CD14-positive monocyte (primary cell): ENCODE results near the gene NADK. TPM values are rescaled to one million over a fixed set of nuclear protein-coding genes. Genes with fewer than 3 reads are reported as not detected.
"Not testable (repeated sequence)": the region's sequence is repeated elsewhere in the genome, so short reads cannot be mapped to it uniquely, and the experiment has no call there.

Experiments used
- DNase-seq, 3 donors: peaks; one replicate each; pipeline ENCODE4 v3.0.0-alpha.2; 2011 to 2022
- H2AFZ ChIP-seq: 2 replicates; pipeline ENCODE4 v1.6.0; 2012; ENCODE audit warnings: mild to moderate bottlenecking, low read depth, low read length, inconsistent platforms; ENCODE audit not compliant: insufficient read depth, poor library complexity, severe bottlenecking
- H3K27ac ChIP-seq, 2 donors: 1 replicate in 1 of 2; 2 replicates in 1 of 2; pipeline ENCODE4 v1.5.1; 2012 to 2013; ENCODE audit warnings: low read length in 2 of 2, control low read depth in 1 of 2, inconsistent platforms in 1 of 2, low read depth in 1 of 2, mild to moderate bottlenecking in 1 of 2
- H3K27me3 ChIP-seq, 2 donors: one replicate each; pipeline versions ENCODE4 v1.6.0 to v1.6.1; 2011 to 2013; ENCODE audit warnings: low read length in 2 of 2; ENCODE audit not compliant: control insufficient read depth in 2 of 2, insufficient read depth in 2 of 2
- H3K36me3 ChIP-seq, 2 donors: replicated peaks in 1 of 2; 1 replicate in 1 of 2; 2 replicates in 1 of 2; pipeline versions ENCODE4 v1.5.1 to v1.6.1; 2012 to 2013; ENCODE audit warnings: low read length in 2 of 2, control low read depth in 1 of 2, inconsistent platforms in 1 of 2, mild to moderate bottlenecking in 1 of 2; ENCODE audit not compliant: insufficient read depth in 2 of 2, control insufficient read depth in 1 of 2
- H3K4me1 ChIP-seq, 2 donors: 1 replicate in 1 of 2; 2 replicates in 1 of 2; pipeline versions ENCODE4 v1.5.1 to v1.6.1; 2012 to 2013; ENCODE audit warnings: low read length in 2 of 2, control low read depth in 1 of 2, inconsistent platforms in 1 of 2, mild to moderate bottlenecking in 1 of 2, moderate library complexity in 1 of 2; ENCODE audit not compliant: insufficient read depth in 2 of 2, control insufficient read depth in 1 of 2
- H3K4me2 ChIP-seq: replicated peaks from 2 replicates; pipeline ENCODE3; 2012; ENCODE audit warnings: low read length, moderate library complexity, mild to moderate bottlenecking; ENCODE audit not compliant: poor library complexity, severe bottlenecking; ENCODE audit errors: extremely low read depth
- H3K4me3 ChIP-seq, 3 experiments: fragments of 200-600 bp in 1 of 3; sonication (generic) in 1 of 3; replicated peaks in 1 of 3; 1 replicate in 2 of 3; 2 replicates in 1 of 3; pipeline ENCODE4 v1.5.1; 2011 to 2013; ENCODE audit warnings: low read length in 3 of 3, mild to moderate bottlenecking in 3 of 3, control low read depth in 2 of 3, low read depth in 2 of 3, inconsistent platforms in 1 of 3, moderate library complexity in 1 of 3
- H3K79me2 ChIP-seq: 2 replicates; pipeline ENCODE4 v1.6.0; 2012; ENCODE audit warnings: mild to moderate bottlenecking, control low read depth, inconsistent platforms, low read length, moderate library complexity; ENCODE audit not compliant: insufficient read depth
- H3K9ac ChIP-seq: 2 replicates; pipeline ENCODE4 v1.6.0; 2017; ENCODE audit warnings: low read length, mild to moderate bottlenecking; ENCODE audit not compliant: insufficient read depth, poor library complexity, severe bottlenecking
- H3K9me3 ChIP-seq, 2 donors: replicated peaks in 1 of 2; 1 replicate in 1 of 2; 2 replicates in 1 of 2; pipeline versions ENCODE4 v1.5.1 to v1.6.1; 2012 to 2013; ENCODE audit warnings: low read length in 2 of 2, control low read depth in 1 of 2; ENCODE audit not compliant: control insufficient read depth in 1 of 2, insufficient read depth in 1 of 2
- H4K20me1 ChIP-seq: 2 replicates; pipeline ENCODE4 v1.6.0; 2012; ENCODE audit warnings: mild to moderate bottlenecking, low read length, control low read depth, moderate library complexity; ENCODE audit not compliant: insufficient read depth
- H3K27ac Mint-ChIP-seq, 7 donors: one replicate each; pipeline ENCODE4 v1.8.0; 2020; ENCODE audit warnings: mild to moderate bottlenecking in 7 of 7, mixed read lengths in 7 of 7, moderate library complexity in 6 of 7, inconsistent platforms in 2 of 7
- H3K27me3 Mint-ChIP-seq, 3 donors: one replicate each; pipeline ENCODE4 v1.8.0; 2021 to 2022; ENCODE audit warnings: low read depth in 3 of 3, mild to moderate bottlenecking in 3 of 3, mixed read lengths in 3 of 3, moderate library complexity in 3 of 3, inconsistent platforms in 1 of 3
- H3K36me3 Mint-ChIP-seq, 2 donors: one replicate each; pipeline ENCODE4 v1.8.0; 2020; ENCODE audit warnings: mixed read lengths in 2 of 2, inconsistent platforms in 1 of 2, mild to moderate bottlenecking in 1 of 2
- H3K4me1 Mint-ChIP-seq: one replicate; pipeline ENCODE4 v1.8.0; 2020; ENCODE audit warnings: mild to moderate bottlenecking, mixed read lengths
- H3K4me3 Mint-ChIP-seq, 2 donors: one replicate each; pipeline ENCODE4 v1.8.0; 2020; ENCODE audit warnings: mild to moderate bottlenecking in 2 of 2, mixed read lengths in 2 of 2, moderate library complexity in 1 of 2
- H3K9me3 Mint-ChIP-seq, 7 donors: one replicate each; pipeline ENCODE4 v1.8.0; 2020 to 2022; ENCODE audit warnings: mixed read lengths in 7 of 7, mild to moderate bottlenecking in 6 of 7, moderate library complexity in 6 of 7, inconsistent platforms in 2 of 7
- WGBS: methylation state at CpG from one replicate; pipeline ENCODE4 v1.1.5; 2013; ENCODE audit warnings: missing lambda C conversion rate; ENCODE audit not compliant: insufficient coverage; 5-methylcytosine and 5-hydroxymethylcytosine counted together
- intact Hi-C, 2 donors: fragments of 100-400 bp; cut with micrococcal nuclease; formaldehyde crosslinking; loops; one replicate each; pipeline versions ENCODE4 v1.15.0 to v1.15.1; 2023
- polyA plus RNA-seq, 3 donors: library from polyadenylated mRNA; depleted of rRNA in 1 of 3; unstranded in 2 of 3; stranded (reverse) in 1 of 3; fragments of 300-500 nt in 2 of 3; fragments of >200 nt in 1 of 3; fragmentation: Illumina TruSeq in 2 of 3; gene quantifications; 1 replicate in 2 of 3; 2 replicates in 1 of 3; pipeline ENCODE4 v1.2.3, GENCODE V29; 2012 to 2021
- TF ChIP-seq, protein P1 (sequence below): fragments of 200-600 bp; IDR thresholded peaks from one replicate; pipeline ENCODE4 v1.8.0; 2022; ENCODE audit warnings: antibody characterized with exemption, mild to moderate bottlenecking

Gene NADK
- polyA plus RNA-seq, 3 donors: 175 to 425 (median 235) TPM

DNA sequence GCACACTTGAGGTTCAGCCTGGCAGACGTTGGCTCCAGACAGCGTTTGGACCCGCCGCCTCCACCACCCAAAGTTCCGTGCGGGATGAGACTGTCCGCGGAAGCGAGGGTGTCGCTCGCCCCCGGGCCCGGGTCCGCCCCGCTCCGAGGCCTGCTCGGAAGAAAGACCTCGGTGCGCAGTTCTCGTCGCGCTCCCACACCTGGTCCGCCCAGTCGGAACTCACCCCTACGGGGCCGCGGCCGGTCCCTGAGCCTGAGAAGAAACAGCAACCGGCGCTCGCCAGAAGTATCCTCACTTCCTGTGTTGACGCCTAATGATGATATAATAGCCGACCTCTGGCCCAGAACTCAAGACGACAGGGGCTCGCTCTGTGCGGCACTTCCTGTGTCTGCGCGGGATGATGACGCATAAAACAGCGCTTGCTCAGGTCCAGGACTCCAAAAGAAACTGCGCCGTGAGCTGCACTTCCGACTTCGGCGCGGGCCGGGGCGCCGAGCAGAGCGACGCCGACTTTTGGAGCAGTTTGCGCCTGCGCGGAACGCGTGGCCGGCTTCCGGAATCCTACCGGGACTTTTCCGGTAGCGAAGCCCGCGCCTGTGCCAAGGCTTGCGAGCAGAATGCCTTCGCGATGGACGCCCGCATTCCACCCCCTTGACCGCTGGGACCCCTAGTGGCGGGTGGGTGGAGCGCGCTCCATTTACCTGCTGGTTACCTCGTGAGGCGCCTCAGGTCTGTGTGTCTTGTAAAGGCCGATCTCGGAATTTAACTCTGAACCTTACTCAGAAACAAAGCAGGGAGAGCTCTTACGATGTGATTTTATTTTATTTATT, 54.0 kb downstream of the NADK start, which contains the start of gene CDK11A:
CDK11A (minus strand) TSS at position 323 of the 830 bp plus-strand sequence. CDS start 1,539 bp downstream, outside the sequence.
- 0% methylated on average over 40 of the region's 78 CpGs for WGBS
- Histone ChIP-seq H3K27ac (peak within 1 kb of the TSS; percentile 90 to 92), H2AFZ (peak within 1 kb of the TSS; percentile 62), H3K79me2 (peaks cover 11% of the 10 kb centered on the region), H3K9ac (peak within 1 kb of the TSS; percentile 82), H3K4me2 (peak within 1 kb of the TSS; percentile 40), H3K36me3 (peaks cover 23 to 25% of the 10 kb centered on the region in 2 donors), H3K4me3 (peak within 1 kb of the TSS; percentile 77 to 89 (median 80))
- H3K27me3 Mint-ChIP-seq, H4K20me1 ChIP-seq, H3K9me3 Mint-ChIP-seq, H3K4me1 ChIP-seq, H3K27me3 ChIP-seq, H3K4me1 Mint-ChIP-seq, H3K9me3 ChIP-seq, intact Hi-C loops: not testable (repeated sequence)
- H3K4me3 Mint-ChIP-seq: peak within 1 kb of the TSS; percentile 91
- DNase-seq: peak; percentile 99 to 100 (median 99)
- H3K36me3 Mint-ChIP-seq: peaks cover 17 to 33% of the 10 kb centered on the region in 2 donors
- peak within 1 kb of the TSS; percentile 91 to 98 (median 97) for H3K27ac Mint-ChIP-seq
- TF ChIP-seq, protein P1, sequence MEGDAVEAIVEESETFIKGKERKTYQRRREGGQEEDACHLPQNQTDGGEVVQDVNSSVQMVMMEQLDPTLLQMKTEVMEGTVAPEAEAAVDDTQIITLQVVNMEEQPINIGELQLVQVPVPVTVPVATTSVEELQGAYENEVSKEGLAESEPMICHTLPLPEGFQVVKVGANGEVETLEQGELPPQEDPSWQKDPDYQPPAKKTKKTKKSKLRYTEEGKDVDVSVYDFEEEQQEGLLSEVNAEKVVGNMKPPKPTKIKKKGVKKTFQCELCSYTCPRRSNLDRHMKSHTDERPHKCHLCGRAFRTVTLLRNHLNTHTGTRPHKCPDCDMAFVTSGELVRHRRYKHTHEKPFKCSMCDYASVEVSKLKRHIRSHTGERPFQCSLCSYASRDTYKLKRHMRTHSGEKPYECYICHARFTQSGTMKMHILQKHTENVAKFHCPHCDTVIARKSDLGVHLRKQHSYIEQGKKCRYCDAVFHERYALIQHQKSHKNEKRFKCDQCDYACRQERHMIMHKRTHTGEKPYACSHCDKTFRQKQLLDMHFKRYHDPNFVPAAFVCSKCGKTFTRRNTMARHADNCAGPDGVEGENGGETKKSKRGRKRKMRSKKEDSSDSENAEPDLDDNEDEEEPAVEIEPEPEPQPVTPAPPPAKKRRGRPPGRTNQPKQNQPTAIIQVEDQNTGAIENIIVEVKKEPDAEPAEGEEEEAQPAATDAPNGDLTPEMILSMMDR: peak; percentile 36

DNA sequence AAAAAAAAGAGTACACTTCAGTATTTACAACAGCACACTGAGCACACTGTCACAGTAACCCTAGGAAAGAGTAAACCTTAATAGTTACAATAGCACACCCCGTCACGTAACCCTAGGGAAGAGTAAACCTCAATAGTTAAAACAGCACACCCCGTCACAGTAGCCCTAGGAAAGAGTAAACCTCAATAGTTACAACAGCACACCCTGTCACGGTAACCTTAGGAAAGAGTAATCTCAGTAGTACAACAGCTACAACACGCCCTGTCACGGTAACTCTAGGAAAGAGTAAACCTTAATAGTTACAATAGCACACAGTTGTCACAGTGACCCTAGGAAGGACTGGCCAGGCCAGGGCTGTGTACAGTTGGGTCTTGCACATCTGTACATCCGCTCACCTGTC, 57.1 kb downstream of the NADK start:
- Mint-ChIP-seq H3K4me1 (peaks cover 1% of the 10 kb centered on the region), H3K27ac (peak overlapping the region in 1 of 7 donors; percentile 4), H3K4me3 (no peak overlapping the region), H3K9me3 (no peaks in the 10 kb centered on the region), H3K36me3 (peaks cover 41 to 57% of the 10 kb centered on the region in 2 donors), H3K27me3 (peaks cover 0 to 2% (median 2%) of the 10 kb centered on the region in 3 donors)
- Histone ChIP-seq H3K4me1 (no peaks in the 10 kb centered on the region), H3K4me2 (no peak overlapping the region), H3K9me3 (no peaks in the 10 kb centered on the region), H2AFZ (no peak overlapping the region), H3K27ac (no peak overlapping the region), H3K9ac (no peak overlapping the region), H3K27me3 (no peaks in the 10 kb centered on the region), H3K4me3 (no peak overlapping the region), H3K79me2 (peaks cover 11% of the 10 kb centered on the region), H4K20me1 (no peaks in the 10 kb centered on the region), H3K36me3 (peaks cover 40 to 50% of the 10 kb centered on the region in 2 donors)
- no peak for DNase-seq
- WGBS: no CpG with 5 or more reads among the region's 7 CpGs
- TF ChIP-seq, protein P1: no peak
- intact Hi-C loops: loop anchor here in 1 of 2 donors (2.0 kb wide), 1 partner anchor 64 kb away; no protein-coding TSS in a partner anchor

DNA sequence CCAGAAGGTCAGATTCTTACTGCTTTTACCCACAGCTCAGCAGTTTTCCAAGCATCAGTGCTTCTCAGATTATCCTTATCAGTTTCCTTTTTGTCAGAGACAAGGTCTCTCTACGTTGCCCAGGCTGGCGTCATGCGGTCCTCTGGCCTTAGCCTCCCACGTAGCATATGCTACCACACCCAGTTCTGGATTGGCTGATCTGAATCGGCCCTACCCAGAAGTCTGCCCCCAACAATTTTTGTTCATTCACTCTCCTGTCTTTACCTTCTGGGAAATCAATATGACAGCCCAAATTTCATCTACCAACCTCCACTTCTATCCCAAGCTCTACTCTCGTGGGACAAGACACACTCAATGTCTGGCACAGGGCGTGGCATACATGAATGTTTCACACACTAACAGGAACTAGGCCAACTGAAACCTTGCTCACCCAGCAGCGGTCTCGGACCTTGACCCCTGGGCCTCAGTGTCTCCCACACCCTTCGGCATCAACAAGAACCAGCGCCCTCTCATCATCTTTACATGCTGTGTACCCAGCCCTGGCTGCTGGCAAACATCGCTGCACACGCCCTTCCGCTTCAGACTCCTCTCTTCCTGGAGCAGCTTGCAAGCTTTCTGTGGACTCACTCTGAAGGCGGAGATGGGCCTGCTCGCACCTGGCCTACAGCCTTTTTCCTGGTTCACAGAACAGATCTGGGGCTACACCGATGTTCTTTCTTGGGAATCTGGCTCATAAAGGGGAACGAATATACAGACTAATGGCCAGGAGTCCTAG, 63.0 kb downstream of the NADK start:
- H3K4me3 ChIP-seq, H3K4me1 ChIP-seq, H3K9me3 Mint-ChIP-seq, H3K79me2 ChIP-seq, H2AFZ ChIP-seq, H3K27ac Mint-ChIP-seq, H3K4me2 ChIP-seq, H3K4me3 Mint-ChIP-seq, H3K27me3 Mint-ChIP-seq, H3K27ac ChIP-seq, DNase-seq, H3K4me1 Mint-ChIP-seq, H3K9me3 ChIP-seq, H3K27me3 ChIP-seq, intact Hi-C loops, H3K9ac ChIP-seq, H4K20me1 ChIP-seq: not testable (repeated sequence)
- H3K36me3 ChIP-seq: peaks cover 38 to 51% of the 10 kb centered on the region in 2 donors
- H3K36me3 Mint-ChIP-seq: peaks cover 43 to 69% of the 10 kb centered on the region in 2 donors
- 99% methylated on average over 8 of the region's 18 CpGs for WGBS
